WI38 (cell line): ENCODE results near the gene ZDHHC18.
"Not testable (repeated sequence)": the region's sequence is repeated elsewhere in the genome, so short reads cannot be mapped to it uniquely, and the experiment has no call there.

Source experiments
- H3K4me3 ChIP-seq: 2 replicates; pipeline ENCODE4 v1.5.1; 2011; ENCODE audit warnings: low read depth, mild to moderate bottlenecking, control low read depth, low read length
- CTCF ChIP-seq: IDR thresholded peaks from 2 replicates; pipeline ENCODE4 v1.5.1; 2012; ENCODE audit warnings: low read depth, mild to moderate bottlenecking, control low read depth, low read length

The ZDHHC18 gene

GRCh38 chr1:26828411-26828991 is 2.0 kb downstream of the ZDHHC18 start:
- no peak overlapping the region for H3K4me3 ChIP-seq
- TF ChIP-seq CTCF = no peak

DNA sequence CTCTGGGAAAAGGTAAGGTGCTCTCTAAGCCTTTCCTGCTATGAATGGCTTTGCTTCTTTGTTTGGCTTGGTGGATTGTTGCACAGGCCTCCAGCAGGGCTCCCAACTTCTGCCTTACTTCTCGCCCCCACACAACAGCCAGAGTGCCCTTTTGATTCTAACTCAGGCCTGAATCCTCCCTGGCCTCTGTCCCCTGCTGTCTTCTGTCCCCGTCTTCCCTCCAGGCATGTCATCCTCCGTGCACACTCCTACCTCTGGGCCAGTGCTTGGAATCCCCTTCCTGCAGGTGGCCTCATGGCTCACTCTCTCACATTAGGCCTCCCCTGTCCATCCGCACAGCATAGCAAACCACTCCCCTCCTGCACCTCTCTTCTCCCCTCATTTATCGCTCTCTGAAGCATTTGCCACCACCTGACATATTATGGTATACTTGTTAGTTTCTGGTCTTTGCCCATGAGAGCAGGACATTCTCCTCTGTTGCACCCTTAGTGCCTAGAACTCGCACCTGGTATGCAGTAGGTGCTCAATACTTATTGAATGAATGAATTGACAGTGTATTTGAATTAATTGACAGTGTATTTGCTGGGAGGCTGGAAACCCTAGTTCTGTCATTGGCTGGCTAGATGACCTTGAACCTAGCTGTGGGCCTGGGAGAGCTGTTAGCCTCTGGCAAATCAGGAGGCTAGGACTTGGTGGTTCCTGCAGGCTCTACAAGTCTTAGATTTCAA is 2.9 kb downstream of the ZDHHC18 start:
- H3K4me3 ChIP-seq = no peak overlapping the region
- no peak for TF ChIP-seq CTCF

DNA sequence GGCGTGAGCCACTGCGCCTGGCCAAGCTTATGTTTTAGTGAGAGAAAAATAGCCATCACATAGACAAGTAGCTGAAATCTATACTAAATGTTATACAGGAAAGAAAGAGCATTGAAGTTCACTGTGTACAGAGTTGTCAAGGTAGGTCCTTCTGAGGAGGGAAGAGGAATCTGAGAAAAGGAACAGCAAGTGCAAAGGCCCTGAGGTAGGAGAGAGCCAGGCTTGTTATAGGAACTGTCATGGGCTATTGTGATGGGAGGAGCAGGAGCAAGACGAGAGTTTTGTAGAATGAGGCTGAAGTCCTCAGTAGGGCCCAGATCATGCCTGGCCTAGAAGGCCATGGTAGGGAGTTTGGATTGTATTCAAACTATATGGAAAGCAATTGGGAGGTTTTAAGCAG is 4.6 kb downstream of the ZDHHC18 start:
- no peak overlapping the region for H3K4me3 ChIP-seq
- TF ChIP-seq CTCF = no peak

- no peak for TF ChIP-seq CTCF
- no peak overlapping the region for H3K4me3 ChIP-seq
Measured at GRCh38 chr1:26831546-26832248, 5.2 kb downstream of the ZDHHC18 start.

DNA sequence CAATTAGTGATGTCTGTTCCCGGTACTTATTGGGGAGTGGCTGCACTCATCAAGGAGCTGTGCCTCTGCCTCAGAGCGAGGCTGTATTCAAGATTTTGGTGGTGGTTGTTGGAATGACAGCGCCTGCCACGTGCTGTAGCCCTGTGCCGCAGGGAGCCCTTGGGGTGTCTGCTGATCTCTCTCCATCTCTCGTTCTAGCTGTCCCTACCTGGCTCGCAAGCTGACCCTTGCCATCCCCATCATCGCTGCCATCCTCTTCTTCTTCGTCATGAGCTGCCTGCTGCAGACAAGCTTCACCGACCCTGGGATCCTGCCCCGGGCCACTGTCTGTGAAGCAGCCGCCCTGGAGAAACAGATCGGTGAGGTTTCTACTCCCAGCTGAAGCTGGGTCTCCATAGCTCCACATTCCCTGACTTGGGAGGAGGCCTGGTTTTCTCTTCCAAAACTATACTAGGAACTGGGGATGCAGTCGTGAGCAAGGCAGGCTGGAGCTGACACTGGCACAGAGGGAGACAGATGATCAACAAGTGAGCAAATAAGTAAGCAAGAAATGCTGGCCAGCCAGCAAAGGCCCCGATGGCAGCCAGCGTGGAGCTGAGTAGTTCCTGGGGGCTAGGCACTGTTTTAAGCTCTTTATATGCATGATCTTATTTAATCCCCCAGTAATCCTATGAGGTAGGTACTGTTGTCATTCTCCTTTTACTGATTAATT is 5.9 kb downstream of the ZDHHC18 start:
- H3K4me3 ChIP-seq = no peak overlapping the region
- no peak for TF ChIP-seq CTCF

DNA sequence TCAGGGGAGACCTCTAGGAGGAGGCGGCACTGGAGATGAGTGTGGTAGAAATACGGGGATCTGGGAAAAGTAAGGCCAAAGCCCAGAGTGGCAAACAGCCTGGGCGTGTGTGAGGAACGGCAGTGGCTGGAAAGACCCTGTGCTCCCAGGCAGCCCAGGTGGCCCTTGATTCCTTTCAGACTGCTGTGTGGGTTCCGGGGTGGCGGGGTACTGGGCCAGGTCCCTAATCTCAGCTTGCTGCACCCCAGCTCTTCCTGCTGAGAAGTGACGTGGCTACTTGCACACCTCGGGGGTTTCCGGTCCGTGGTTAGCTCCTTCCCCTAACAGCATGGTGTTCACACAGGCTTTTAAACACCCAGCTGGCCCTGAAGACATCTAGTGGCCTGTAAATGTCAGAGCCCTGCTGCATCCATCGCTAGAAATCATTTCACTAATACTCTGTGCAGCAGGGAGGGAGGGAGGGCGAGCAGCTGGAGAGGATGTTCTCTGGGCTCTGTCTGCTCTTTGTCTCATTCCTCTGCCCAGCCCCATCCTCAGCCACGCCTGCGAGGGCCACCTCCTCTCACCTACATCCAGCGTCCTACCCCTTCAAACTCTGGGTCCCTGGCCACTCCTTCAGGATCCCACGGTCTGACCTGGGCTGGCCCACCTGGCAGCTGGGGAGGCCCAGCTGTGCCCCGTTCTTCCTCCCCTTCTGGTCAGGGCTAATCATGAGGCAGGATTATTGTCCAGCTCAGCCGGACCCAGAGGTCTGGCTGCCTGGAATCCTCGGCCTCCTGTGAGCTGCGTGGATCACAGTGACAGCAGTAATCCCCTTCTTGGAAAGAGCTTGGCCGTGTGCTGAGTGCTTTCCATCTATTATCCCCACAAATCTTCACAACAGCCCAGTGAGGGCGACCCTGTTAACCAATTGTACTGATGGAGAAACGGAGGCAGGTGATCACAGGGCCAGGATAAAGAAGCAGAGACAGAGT is 7.2 kb downstream of the ZDHHC18 start:
- no peak for TF ChIP-seq CTCF
- H3K4me3 ChIP-seq = no peak overlapping the region

GRCh38 chr1:26837665-26838064 is 11.2 kb downstream of the ZDHHC18 start:
- not testable (repeated sequence) for H3K4me3 ChIP-seq
